Skeletal muscle tissue (tissue), 4 donors: ENCODE results near the gene TMEM35B. TPM values are rescaled to one million over a fixed set of nuclear protein-coding genes. Genes with fewer than 3 reads are reported as not detected.
"Not testable (repeated sequence)": the region's sequence is repeated elsewhere in the genome, so short reads cannot be mapped to it uniquely, and the experiment has no call there.

Experiments
- H3K27ac ChIP-seq: one replicate; pipeline ENCODE4 v1.7.0; 2013; ENCODE audit warnings: mild to moderate bottlenecking, low read depth, low read length, inconsistent platforms
- H3K27me3 ChIP-seq, 3 donors: one replicate each; pipeline ENCODE4 v1.7.0; 2013; ENCODE audit warnings: low read length in 3 of 3; ENCODE audit not compliant: control insufficient read depth in 3 of 3, insufficient read depth in 3 of 3
- H3K36me3 ChIP-seq, 3 donors: one replicate each; pipeline ENCODE4 v1.7.0; 2013; ENCODE audit warnings: low read length in 3 of 3; ENCODE audit not compliant: control insufficient read depth in 3 of 3, insufficient read depth in 3 of 3
- H3K4me1 ChIP-seq, 3 donors: one replicate each; pipeline ENCODE4 v1.7.0; 2013; ENCODE audit warnings: low read length in 3 of 3, mild to moderate bottlenecking in 3 of 3; ENCODE audit not compliant: control insufficient read depth in 3 of 3, insufficient read depth in 3 of 3
- H3K4me3 ChIP-seq, 3 donors: one replicate each; pipeline ENCODE4 v1.7.0; 2013; ENCODE audit warnings: low read length in 3 of 3
- H3K9ac ChIP-seq, 3 donors: one replicate each; pipeline ENCODE4 v1.7.0; 2013; ENCODE audit warnings: low read length in 3 of 3, mild to moderate bottlenecking in 3 of 3, moderate library complexity in 2 of 3, low read depth in 1 of 3
- H3K9me3 ChIP-seq, 3 donors: one replicate each; pipeline ENCODE4 v1.7.0; 2013; ENCODE audit warnings: low read length in 3 of 3; ENCODE audit not compliant: control insufficient read depth in 3 of 3
- total RNA-seq: library from RNA; depleted of rRNA; stranded (reverse); fragments of >200 nt; gene quantifications from one replicate; pipeline ENCODE4 v1.2.3, GENCODE V29; 2014
- donor health status: Osteomylitis.

TMEM35B gene
- total RNA-seq, 1 donor from 2014 or later, result 23.0 TPM

- Histone ChIP-seq H3K27ac (no peak overlapping the region), H3K9me3 (no peaks in the 10 kb centered on the region), H3K4me1 (no peaks in the 10 kb centered on the region), H3K9ac (no peak overlapping the region), H3K27me3 (no peaks in the 10 kb centered on the region), H3K4me3 (no peak overlapping the region), H3K36me3 (peaks cover 7 to 27% (median 26%) of the 10 kb centered on the region in 3 donors)
Measured at GRCh38 chr1:35001743-35002142, 16.6 kb upstream of the TMEM35B start.

GRCh38 chr1:34994878-34995277, 9.7 kb upstream of the TMEM35B start:
- H3K9ac ChIP-seq, result no peak overlapping the region
- H3K4me1 ChIP-seq, result no peaks in the 10 kb centered on the region
- H3K9me3 ChIP-seq, result no peaks in the 10 kb centered on the region
- no peak overlapping the region for H3K4me3 ChIP-seq
- no peak overlapping the region for H3K27ac ChIP-seq
- H3K36me3 ChIP-seq, result peaks cover 2 to 6% (median 6%) of the 10 kb centered on the region in 3 donors
- H3K27me3 ChIP-seq, result no peaks in the 10 kb centered on the region

- Histone ChIP-seq H3K27ac (no peak overlapping the region), H3K9me3 (no peaks in the 10 kb centered on the region), H3K27me3 (no peaks in the 10 kb centered on the region), H3K9ac (no peak overlapping the region), H3K4me3 (no peak overlapping the region), H3K36me3 (peaks cover 0 to 9% (median 0%) of the 10 kb centered on the region in 3 donors), H3K4me1 (peaks cover 7 to 14% (median 12%) of the 10 kb centered on the region in 3 donors)
Measured at GRCh38 chr1:34988581-34988980, 3.4 kb upstream of the TMEM35B start.

GRCh38 chr1:34988147-34988546, 3.0 kb upstream of the TMEM35B start:
- Histone ChIP-seq H3K4me1 (peaks cover 9 to 15% (median 12%) of the 10 kb centered on the region in 3 donors), H3K27me3 (no peaks in the 10 kb centered on the region), H3K9me3 (no peaks in the 10 kb centered on the region), H3K27ac (no peak overlapping the region), H3K4me3 (no peak overlapping the region), H3K9ac (no peak overlapping the region), H3K36me3 (peaks cover 0 to 9% (median 0%) of the 10 kb centered on the region in 3 donors)

DNA sequence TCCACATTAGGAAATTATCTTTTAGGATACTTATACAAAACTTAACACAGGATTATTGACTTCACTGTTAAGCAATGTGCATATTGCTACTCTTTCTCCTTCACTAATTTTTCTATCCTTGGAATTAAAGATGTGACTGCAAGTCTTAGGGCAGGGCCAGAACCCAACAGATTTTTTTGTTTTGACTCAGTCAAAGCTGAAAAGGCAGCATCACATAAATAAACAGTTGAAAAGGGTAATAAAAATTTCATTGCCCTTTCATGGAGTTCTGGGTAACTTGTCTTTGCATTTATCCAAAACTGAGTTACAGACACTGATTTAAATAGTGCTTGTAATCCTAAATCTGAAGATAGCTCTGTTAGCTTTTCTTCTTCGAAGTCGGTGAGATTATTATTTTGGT, 1.9 kb upstream of the TMEM35B start:
- H3K36me3 ChIP-seq, result peaks cover 0 to 7% (median 0%) of the 10 kb centered on the region in 3 donors
- H3K27ac ChIP-seq, result no peak overlapping the region
- H3K4me3 ChIP-seq, result no peak overlapping the region

GRCh38 chr1:34985609-34985904, 410 bp upstream of the TMEM35B start:
- H3K4me3 ChIP-seq, result peak overlapping the region; percentile 76 to 79 (median 77)
- H3K9ac ChIP-seq, result peak overlapping the region; percentile 70 to 84 (median 80)
- not testable (repeated sequence) for H3K9me3 ChIP-seq, H3K36me3 ChIP-seq, H3K27me3 ChIP-seq
- H3K27ac ChIP-seq, result peak overlapping the region; percentile 80
- peaks cover 9 to 15% (median 14%) of the 10 kb centered on the region in 3 donors for H3K4me1 ChIP-seq

More for the DNA sequence above, 1.9 kb upstream of the TMEM35B start:
- H3K27me3 ChIP-seq, result no peaks in the 10 kb centered on the region
- no peak overlapping the region for H3K9ac ChIP-seq
- no peaks in the 10 kb centered on the region for H3K9me3 ChIP-seq
- H3K4me1 ChIP-seq, result peaks cover 9 to 15% (median 14%) of the 10 kb centered on the region in 3 donors

GRCh38 chr1:34984435-34984792, 733 bp downstream of the TMEM35B start:
- H3K27me3 ChIP-seq, result peaks cover 0 to 3% (median 0%) of the 10 kb centered on the region in 3 donors
- no peaks in the 10 kb centered on the region for H3K9me3 ChIP-seq
- H3K4me1 ChIP-seq, result peaks cover 9 to 15% (median 14%) of the 10 kb centered on the region in 3 donors
- peaks cover 0 to 2% (median 0%) of the 10 kb centered on the region in 3 donors for H3K36me3 ChIP-seq
- peak overlapping the region; percentile 80 for H3K27ac ChIP-seq
- peak overlapping the region; percentile 62 to 84 (median 80) for H3K9ac ChIP-seq
- peak overlapping the region; percentile 76 to 79 (median 77) for H3K4me3 ChIP-seq

- Histone ChIP-seq H3K9ac (peak overlapping the region; percentile 62 to 84 (median 80)), H3K9me3 (no peaks in the 10 kb centered on the region), H3K27me3 (peaks cover 0 to 3% (median under 1%) of the 10 kb centered on the region in 3 donors), H3K4me3 (peak overlapping the region; percentile 76 to 79 (median 77)), H3K36me3 (peaks cover 0 to 2% (median 0%) of the 10 kb centered on the region in 3 donors), H3K27ac (peak overlapping the region; percentile 80), H3K4me1 (peaks cover 9 to 15% (median 14%) of the 10 kb centered on the region in 3 donors)
Measured at GRCh38 chr1:34983700-34984355, 1.3 kb downstream of the TMEM35B start.

DNA sequence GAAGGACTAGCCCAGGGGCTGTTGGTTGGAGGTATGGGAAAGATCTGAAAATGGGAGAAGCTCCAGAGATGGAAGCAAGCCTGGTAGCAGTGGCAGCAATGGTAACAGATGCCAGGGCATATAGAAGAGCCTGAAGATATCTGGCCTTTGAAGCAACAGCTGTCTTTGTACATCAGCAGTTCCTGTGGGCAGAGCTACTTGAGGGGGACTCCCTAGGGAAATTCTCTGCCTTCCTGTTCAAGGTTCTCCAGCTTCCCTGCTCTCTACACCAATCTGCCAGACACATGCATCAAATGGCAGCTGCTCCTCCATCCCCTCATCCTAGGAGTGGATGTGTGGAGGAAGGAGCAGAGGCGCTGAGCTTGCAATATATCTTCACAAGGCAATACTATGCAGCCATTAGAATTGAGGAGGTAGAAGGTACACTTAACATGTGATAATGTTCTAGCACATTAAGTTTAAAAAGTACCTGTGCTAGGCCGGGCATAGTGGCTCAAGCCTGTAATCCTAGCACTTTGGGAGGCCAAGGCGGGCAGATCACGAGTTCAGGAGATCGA, 2.2 kb downstream of the TMEM35B start:
- Histone ChIP-seq H3K4me1 (peaks cover 9 to 15% (median 14%) of the 10 kb centered on the region in 3 donors), H3K9me3 (no peaks in the 10 kb centered on the region), H3K36me3 (peaks cover 0 to 2% (median 0%) of the 10 kb centered on the region in 3 donors), H3K9ac (no peak overlapping the region), H3K27me3 (peaks cover 0 to 3% (median 3%) of the 10 kb centered on the region in 3 donors), H3K27ac (no peak overlapping the region), H3K4me3 (no peak overlapping the region)

GRCh38 chr1:34980715-34981114, 4.4 kb downstream of the TMEM35B start:
- H3K27me3 ChIP-seq, result peaks cover 0 to 3% (median 3%) of the 10 kb centered on the region in 3 donors
- H3K27ac ChIP-seq, result no peak overlapping the region
- H3K9me3 ChIP-seq, result no peaks in the 10 kb centered on the region
- H3K9ac ChIP-seq, result no peak overlapping the region
- H3K36me3 ChIP-seq, result no peaks in the 10 kb centered on the region
- no peak overlapping the region for H3K4me3 ChIP-seq
- peaks cover 9 to 15% (median 14%) of the 10 kb centered on the region in 3 donors for H3K4me1 ChIP-seq
